ENCODE results near the gene PKN2.

DNA sequence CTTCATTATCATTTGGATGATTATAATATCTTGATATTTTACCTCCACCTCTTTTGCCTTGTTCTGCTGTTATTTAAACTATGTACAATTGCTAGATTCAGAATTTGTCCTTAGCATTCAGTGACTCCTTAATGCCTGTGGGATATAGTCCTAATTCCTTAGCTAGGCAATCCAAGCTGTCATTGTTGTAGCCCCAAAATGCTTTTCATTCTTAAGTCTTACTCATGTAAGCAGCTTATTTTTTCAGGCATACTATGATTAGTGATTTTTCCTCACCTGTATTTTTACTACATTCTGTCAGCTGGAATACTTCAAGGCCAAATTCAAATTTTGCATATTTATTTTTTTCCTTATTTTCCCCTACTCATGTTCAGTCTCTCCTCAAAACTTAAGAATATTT lies 13.4 kb downstream of the PKN2 start:
- TF ChIP-seq, protein P1, sequence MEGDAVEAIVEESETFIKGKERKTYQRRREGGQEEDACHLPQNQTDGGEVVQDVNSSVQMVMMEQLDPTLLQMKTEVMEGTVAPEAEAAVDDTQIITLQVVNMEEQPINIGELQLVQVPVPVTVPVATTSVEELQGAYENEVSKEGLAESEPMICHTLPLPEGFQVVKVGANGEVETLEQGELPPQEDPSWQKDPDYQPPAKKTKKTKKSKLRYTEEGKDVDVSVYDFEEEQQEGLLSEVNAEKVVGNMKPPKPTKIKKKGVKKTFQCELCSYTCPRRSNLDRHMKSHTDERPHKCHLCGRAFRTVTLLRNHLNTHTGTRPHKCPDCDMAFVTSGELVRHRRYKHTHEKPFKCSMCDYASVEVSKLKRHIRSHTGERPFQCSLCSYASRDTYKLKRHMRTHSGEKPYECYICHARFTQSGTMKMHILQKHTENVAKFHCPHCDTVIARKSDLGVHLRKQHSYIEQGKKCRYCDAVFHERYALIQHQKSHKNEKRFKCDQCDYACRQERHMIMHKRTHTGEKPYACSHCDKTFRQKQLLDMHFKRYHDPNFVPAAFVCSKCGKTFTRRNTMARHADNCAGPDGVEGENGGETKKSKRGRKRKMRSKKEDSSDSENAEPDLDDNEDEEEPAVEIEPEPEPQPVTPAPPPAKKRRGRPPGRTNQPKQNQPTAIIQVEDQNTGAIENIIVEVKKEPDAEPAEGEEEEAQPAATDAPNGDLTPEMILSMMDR (IDR thresholded peaks at IDR 0.05), result no peak
- TF ChIP-seq EZH2 (IDR thresholded peaks at IDR 0.05; ENCODE audit: borderline replicate concordance, insufficient read depth, low read depth, low read length, poor library complexity, severe bottlenecking), result no peak
